ENCODE measurements around the gene TDRD10. TPM values are rescaled to one million over a fixed set of nuclear protein-coding genes. Genes with fewer than 3 reads are reported as not detected.

Gene TDRD10
- total RNA-seq, 1 experiment from 2014 or later = 0.31 TPM

- no peaks in the 10 kb centered on the region for H3K9me3 ChIP-seq (ENCODE audit: control insufficient read depth, low read depth, low read length)
- no peak overlapping the region for H3K4me2 ChIP-seq (ENCODE audit: insufficient read depth, insufficient read length, low read length)
- no peak overlapping the region for H3K23ac ChIP-seq (ENCODE audit: insufficient read length, low read depth, low read length)
- H4K5ac ChIP-seq (ENCODE audit: insufficient read length, low read depth, low read length) = no peak overlapping the region
- no peak overlapping the region for H4K91ac ChIP-seq (ENCODE audit: insufficient read length, low read depth, low read length)
- H4K8ac ChIP-seq (replicated peaks; ENCODE audit: insufficient read length, low read depth, low read length) = no peak overlapping the region
- H2AK5ac ChIP-seq (ENCODE audit: insufficient read length, low read length) = no peak overlapping the region
- H2BK12ac ChIP-seq (ENCODE audit: insufficient read length, low read depth, low read length) = no peak overlapping the region
- H3K79me2 ChIP-seq (ENCODE audit: insufficient read depth, low read length) = no peaks in the 10 kb centered on the region
- H3K79me1 ChIP-seq (ENCODE audit: insufficient read depth, low read depth, low read length, poor library complexity, severe bottlenecking) = no peaks in the 10 kb centered on the region
- H3K56ac ChIP-seq (ENCODE audit: insufficient read length, low read depth, low read length) = no peak overlapping the region
- no CpG with 5 or more reads among the region's 4 CpGs for WGBS (ENCODE audit: extremely low coverage, insufficient read length, low lambda C conversion rate)
- H3K27me3 ChIP-seq (ENCODE audit: insufficient read depth, low read length) = no peaks in the 10 kb centered on the region; the same call in 1 of the 2 replicates
- H3K14ac ChIP-seq (ENCODE audit: insufficient read depth, low read length) = no peak overlapping the region
- H2AFZ ChIP-seq (ENCODE audit: low read length) = no peak overlapping the region
- no peak overlapping the region for H3K9ac ChIP-seq (ENCODE audit: extremely low read depth, insufficient read length, low read length)
- H4K20me1 ChIP-seq (ENCODE audit: control insufficient read depth, insufficient read depth, insufficient read length) = peaks cover 3% of the 10 kb centered on the region
- H3K4me3 Mint-ChIP-seq = no peak overlapping the region
- no peak overlapping the region for H2BK15ac ChIP-seq (ENCODE audit: low read depth, low read length)
- H3K36me3 Mint-ChIP-seq (ENCODE audit: insufficient read depth in 1 of 3, low read depth in 3 of 3) = no peaks in the 10 kb centered on the region
- no peak overlapping the region for H3T11ph ChIP-seq (ENCODE audit: low read length)
- peaks cover 8% of the 10 kb centered on the region for H3K27me3 Mint-ChIP-seq (ENCODE audit: low read depth)
- H3K23me2 ChIP-seq (ENCODE audit: insufficient read length, low read depth, low read length, poor library complexity, severe bottlenecking) = peaks cover 2% of the 10 kb centered on the region
- H3K27ac ChIP-seq (ENCODE audit: insufficient read length, low read depth, low read length) = no peak overlapping the region
- H2BK5ac ChIP-seq (ENCODE audit: insufficient read length, low read length) = no peak overlapping the region
- no peak for TF ChIP-seq CTCF (conservative IDR thresholded peaks at IDR 0.05)
- H3K27ac Mint-ChIP-seq = no peak overlapping the region
- H3K18ac ChIP-seq (ENCODE audit: insufficient read length, low read depth, low read length) = no peak overlapping the region
- H3K4me1 Mint-ChIP-seq = peaks cover 8 to 13% of the 10 kb centered on the region in 2 experiments
- H2BK120ac ChIP-seq (ENCODE audit: low read depth, low read length, poor library complexity, severe bottlenecking) = no peak overlapping the region
- no peaks in the 10 kb centered on the region; the same call in 1 of the 2 replicates for H3K4me1 ChIP-seq (ENCODE audit: insufficient read depth, low read length)
- no peak overlapping the region for H3K4ac ChIP-seq (ENCODE audit: low read depth, low read length)
- no peak overlapping the region for H2BK20ac ChIP-seq (ENCODE audit: low read depth, low read length, poor library complexity, severe bottlenecking)
- H3K9me3 Mint-ChIP-seq = no peaks in the 10 kb centered on the region
- DNase-seq = no peak
These were observed 9.9 kb upstream of the TDRD10 start for GRCh38 chr1:154492115-154492514.
